ENCODE data around the gene MADCAM1.

The MADCAM1 gene

DNA sequence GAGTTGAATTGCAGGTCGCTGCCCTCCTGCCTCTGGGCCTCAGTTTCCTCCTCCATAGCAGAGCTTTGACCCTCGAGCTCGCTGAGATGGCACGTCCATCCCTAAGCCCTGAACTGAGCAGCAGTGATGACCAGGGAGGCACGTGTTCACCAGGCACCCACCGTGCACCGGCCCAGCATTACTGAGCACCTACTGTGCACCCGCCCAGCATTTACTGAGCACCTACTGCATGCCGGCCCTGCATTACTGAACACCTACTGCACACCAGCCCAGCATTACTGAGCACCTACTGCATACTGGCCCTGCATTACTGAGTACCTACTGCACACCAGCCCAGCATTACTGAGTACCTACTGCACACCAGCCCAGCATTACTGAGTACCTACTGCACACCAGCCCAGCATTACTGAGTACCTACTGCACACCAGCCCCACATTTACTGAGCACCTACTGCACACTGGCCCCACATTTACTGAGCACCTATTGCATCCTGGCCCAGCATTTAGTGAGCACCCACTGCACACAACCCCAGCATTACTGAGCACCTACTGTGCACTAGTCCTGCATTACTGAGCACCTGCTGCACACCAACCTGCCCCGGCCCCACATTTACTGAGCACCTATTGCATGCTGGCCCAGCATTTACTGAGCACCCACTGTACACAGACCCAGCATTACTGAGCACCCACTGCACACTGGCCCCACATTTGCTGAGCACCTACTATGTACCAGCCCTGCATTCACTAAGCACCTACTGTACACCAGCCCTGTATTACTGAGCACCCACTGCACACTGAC is 17.3 kb downstream of the MADCAM1 start:
- no peak overlapping the region for H3K27ac ChIP-seq
- TF ChIP-seq, protein P1, sequence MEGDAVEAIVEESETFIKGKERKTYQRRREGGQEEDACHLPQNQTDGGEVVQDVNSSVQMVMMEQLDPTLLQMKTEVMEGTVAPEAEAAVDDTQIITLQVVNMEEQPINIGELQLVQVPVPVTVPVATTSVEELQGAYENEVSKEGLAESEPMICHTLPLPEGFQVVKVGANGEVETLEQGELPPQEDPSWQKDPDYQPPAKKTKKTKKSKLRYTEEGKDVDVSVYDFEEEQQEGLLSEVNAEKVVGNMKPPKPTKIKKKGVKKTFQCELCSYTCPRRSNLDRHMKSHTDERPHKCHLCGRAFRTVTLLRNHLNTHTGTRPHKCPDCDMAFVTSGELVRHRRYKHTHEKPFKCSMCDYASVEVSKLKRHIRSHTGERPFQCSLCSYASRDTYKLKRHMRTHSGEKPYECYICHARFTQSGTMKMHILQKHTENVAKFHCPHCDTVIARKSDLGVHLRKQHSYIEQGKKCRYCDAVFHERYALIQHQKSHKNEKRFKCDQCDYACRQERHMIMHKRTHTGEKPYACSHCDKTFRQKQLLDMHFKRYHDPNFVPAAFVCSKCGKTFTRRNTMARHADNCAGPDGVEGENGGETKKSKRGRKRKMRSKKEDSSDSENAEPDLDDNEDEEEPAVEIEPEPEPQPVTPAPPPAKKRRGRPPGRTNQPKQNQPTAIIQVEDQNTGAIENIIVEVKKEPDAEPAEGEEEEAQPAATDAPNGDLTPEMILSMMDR (conservative IDR thresholded peaks at IDR 0.05), result no peak
- no peak for TF ChIP-seq ZFX (IDR thresholded peaks at IDR 0.05)

DNA sequence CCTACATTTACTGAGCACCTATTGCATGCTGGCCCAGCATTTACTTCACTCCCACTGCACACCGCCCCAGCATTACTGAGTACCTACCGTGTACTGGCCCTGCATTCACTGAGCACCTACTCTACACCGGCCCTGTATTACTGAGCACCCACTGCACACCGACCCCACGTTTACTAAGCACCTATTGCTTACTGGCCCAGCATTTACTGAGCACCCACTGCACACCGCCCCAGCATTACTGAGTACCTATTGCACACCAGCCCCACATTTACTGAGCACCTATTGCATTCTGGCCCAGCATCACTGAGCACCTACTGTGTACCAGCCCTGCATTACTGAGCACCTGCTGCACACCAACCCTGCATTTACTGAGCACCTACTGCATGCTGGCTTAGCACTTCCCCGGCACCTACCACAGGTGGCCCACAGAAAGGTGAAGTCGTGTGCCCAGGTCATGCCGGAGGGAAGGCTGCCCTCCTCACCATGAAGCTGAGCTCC is 17.9 kb downstream of the MADCAM1 start:
- no peak overlapping the region for H3K27ac ChIP-seq
- TF ChIP-seq, protein P1 (conservative IDR thresholded peaks at IDR 0.05), result no peak
- no peak for TF ChIP-seq ZFX (IDR thresholded peaks at IDR 0.05)

DNA sequence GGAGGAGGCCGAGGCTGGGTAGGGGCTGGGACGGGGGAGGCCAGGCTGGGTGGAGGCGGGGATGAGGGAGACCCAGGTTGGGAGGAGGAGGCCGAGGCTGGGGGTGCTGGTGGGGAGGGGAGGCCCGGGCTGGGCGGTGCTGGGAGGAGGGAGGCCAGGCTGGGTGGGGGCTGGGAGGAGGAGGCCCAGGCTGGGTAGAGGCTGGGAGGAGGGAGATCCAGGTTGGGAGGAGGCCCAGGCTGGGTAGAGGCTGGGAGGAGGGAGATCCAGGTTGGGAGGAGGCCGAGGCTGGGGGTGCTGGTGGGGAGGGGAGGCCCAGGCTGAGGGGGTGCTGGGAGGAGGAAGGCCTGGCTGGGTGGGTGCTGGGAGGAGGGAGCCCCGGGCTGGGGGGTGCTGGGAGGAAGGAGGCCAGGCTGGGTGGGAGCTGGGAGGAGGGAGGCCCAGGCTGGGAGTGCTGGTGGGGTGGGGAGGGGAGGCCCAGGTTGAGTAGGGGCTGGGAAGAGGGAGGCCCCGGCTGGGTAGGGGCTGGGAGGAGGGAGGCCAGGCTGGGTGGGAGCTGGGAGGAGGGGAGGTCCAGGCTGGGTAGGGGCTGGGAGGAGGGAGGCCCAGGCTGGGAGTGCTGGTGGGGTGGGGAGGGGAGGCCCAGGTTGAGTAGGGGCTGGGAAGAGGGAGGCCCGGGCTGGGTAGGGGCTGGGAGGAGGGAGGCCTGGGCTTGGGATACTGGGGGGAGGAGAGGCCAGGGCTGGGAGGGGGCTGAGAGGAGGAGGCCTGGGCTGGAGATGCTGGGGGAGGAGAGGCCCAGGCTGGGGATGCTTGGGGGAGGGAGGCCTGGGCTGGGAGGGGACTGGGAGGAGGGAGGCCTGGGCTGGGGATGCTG is 21.7 kb downstream of the MADCAM1 start:
- no peak overlapping the region for H3K27ac ChIP-seq
- no peak for TF ChIP-seq ZFX (IDR thresholded peaks at IDR 0.05)
- TF ChIP-seq, protein P1 (conservative IDR thresholded peaks at IDR 0.05), result no peak

DNA sequence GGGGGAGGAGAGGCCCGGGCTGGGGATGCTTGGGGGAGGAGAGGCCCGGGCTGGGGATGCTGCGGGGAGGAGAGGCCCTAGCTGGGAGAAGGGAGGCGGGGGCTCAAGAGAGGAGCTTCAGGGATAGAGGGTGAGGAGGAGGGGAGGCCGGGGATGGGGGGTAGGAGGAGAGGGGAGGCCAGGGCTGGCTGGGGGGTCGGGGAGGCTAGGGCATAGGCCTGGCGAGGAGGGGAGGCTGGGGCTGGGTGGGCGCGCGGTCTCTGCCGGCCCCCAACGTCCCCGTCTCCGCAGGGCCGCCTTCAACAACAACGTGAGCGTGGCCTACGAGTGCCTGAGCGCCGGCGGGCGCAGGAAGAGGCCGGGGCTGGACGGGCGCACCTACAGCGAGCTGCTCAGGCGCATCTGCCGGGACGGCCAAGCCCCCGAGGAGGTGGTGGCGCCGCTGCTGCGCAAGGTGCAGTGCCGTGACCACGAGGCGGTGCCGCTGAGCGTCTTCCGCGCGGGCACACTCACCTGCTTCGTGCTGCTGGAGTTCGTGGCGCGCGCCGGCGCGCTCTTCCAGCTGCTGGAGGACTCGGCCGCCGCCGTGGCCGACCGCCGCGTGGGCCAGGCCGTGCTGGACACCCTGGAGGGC is 22.4 kb downstream of the MADCAM1 start:
- no peak overlapping the region for H3K27ac ChIP-seq
- no peak for TF ChIP-seq ZFX (IDR thresholded peaks at IDR 0.05)
- TF ChIP-seq, protein P1 (conservative IDR thresholded peaks at IDR 0.05), result no peak

DNA sequence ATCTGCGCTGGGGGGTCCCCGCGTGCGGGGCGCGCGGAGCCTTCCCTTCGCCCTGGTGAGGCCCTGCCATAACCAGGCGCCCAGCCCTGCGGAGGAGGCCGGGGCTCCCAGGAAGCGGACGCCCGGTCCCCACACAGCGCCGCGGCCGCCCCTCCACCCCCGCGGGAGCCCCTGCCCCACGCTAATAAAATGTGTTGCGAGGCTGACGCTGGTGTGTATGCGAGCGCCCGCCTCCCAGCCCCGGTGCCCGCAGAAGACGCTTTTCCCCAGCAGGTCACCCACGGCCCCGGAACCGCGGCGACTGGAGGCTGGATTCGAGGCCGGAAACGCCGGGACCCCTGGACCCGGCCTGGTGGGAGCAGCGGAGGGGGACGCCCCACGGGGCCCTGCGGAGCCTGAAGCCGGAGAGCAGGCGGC is 23.2 kb downstream of the MADCAM1 start:
- TF ChIP-seq, protein P1 (conservative IDR thresholded peaks at IDR 0.05), result no peak
- no peak for TF ChIP-seq ZFX (IDR thresholded peaks at IDR 0.05)
- H3K27ac ChIP-seq, result no peak overlapping the region

DNA sequence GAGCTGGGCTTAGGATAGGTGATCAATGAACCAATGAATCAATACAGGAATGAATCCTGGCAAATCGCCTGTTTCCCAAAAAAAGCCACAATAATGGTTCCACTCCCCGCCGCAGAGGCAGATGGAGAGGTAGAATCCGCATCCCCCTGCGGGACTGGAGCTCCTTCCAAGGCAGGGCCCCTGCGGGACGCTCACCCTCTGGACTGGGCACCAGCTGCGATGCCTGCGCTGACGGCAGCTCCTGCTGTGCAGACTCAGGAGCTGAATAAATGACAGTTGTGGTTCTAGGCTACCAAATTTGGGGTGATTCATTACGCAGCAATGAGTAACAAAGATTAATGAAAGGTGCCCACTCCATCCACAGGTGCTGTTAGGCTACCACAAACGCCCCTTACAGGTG is 26.4 kb downstream of the MADCAM1 start:
- no peak for TF ChIP-seq ZFX (IDR thresholded peaks at IDR 0.05)
- TF ChIP-seq, protein P1 (conservative IDR thresholded peaks at IDR 0.05), result no peak
- H3K27ac ChIP-seq, result no peak overlapping the region

All from C4-2B (cell line).